Measurements from ENCODE around the gene PAX8. TPM values are rescaled to one million over a fixed set of nuclear protein-coding genes. Genes with fewer than 3 reads are reported as not detected.

PAX8 gene
- total and polyA plus RNA-seq, 2 of the 13 experiments (the other 11 are each of a cell fraction or from before 2014, with no cell fraction given): 1.5 to 8.8 TPM

- TF ChIP-seq ZBTB49 (CRISPR knock-in tag; IDR thresholded peaks at IDR 0.05; ENCODE audit: borderline replicate concordance) (no peak), MLX (CRISPR knock-in tag; IDR thresholded peaks at IDR 0.05) (peak; percentile 73; the same call in 1 of the 2 replicates), FOXK1 (CRISPR knock-in tag; IDR thresholded peaks at IDR 0.05; ENCODE audit: borderline replicate concordance, low read depth) (peak; percentile 42; the same call in 1 of the 2 replicates), THAP9 (CRISPR knock-in tag; IDR thresholded peaks at IDR 0.05; ENCODE audit: borderline replicate concordance) (0 out of 2 replicates have a peak, but pooled peaks have one; percentile 52), YEATS2 (CRISPR knock-in tag; IDR thresholded peaks at IDR 0.05; ENCODE audit: borderline replicate concordance) (peak; percentile 62; the same call in 1 of the 2 replicates), HIC2 (CRISPR knock-in tag; IDR thresholded peaks at IDR 0.05; ENCODE audit: low read depth) (peak; percentile 42; the same call in 1 of the 2 replicates), ZNF33B (CRISPR knock-in tag; IDR thresholded peaks at IDR 0.05) (0 out of 2 replicates have a peak, but pooled peaks have one; percentile 64), ZNF274 (CRISPR knock-in tag; IDR thresholded peaks at IDR 0.05) (0 out of 2 replicates have a peak, but pooled peaks have one; percentile 63), IRF2 (CRISPR knock-in tag; IDR thresholded peaks at IDR 0.05) (peak; percentile 72), ZFP62 (CRISPR knock-in tag; IDR thresholded peaks at IDR 0.05) (no peak), ZBTB38 (CRISPR knock-in tag; IDR thresholded peaks at IDR 0.05) (peak; percentile 30; the same call in 1 of the 2 replicates), ZNF607 (CRISPR knock-in tag; IDR thresholded peaks at IDR 0.05; ENCODE audit: borderline replicate concordance) (0 out of 2 replicates have a peak, but pooled peaks have one; percentile 42), ZNF501 (CRISPR knock-in tag; IDR thresholded peaks at IDR 0.05) (peak; percentile 88), ZFP91 (CRISPR knock-in tag; IDR thresholded peaks at IDR 0.05; ENCODE audit: borderline replicate concordance) (peak; percentile 59), SSRP1 (CRISPR knock-in tag; IDR thresholded peaks at IDR 0.05) (no peak; the same call in 1 of the 2 replicates), THRA (CRISPR knock-in tag; IDR thresholded peaks at IDR 0.05; ENCODE audit: borderline replicate concordance) (peak; percentile 69; the same call in 1 of the 2 replicates)
These were observed 74.7 kb downstream of the PAX8 start (continued) for GRCh38 chr2:113203901-113204519.
